UCSD-AML1 (cell line): ENCODE measurements around the gene CPLX4.
A peak's percentile ranks its signal among the peaks of the same experiment; 100 is the strongest.

Experiments
- DNase-seq: peaks from one replicate; lab custom pipeline; 2025; ENCODE audit not compliant: unreplicated experiment; lab: John Stamatoyannopoulos, UW

Gene CPLX4, protein sequence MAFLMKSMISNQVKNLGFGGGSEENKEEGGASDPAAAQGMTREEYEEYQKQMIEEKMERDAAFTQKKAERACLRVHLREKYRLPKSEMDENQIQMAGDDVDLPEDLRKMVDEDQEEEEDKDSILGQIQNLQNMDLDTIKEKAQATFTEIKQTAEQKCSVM

DNA sequence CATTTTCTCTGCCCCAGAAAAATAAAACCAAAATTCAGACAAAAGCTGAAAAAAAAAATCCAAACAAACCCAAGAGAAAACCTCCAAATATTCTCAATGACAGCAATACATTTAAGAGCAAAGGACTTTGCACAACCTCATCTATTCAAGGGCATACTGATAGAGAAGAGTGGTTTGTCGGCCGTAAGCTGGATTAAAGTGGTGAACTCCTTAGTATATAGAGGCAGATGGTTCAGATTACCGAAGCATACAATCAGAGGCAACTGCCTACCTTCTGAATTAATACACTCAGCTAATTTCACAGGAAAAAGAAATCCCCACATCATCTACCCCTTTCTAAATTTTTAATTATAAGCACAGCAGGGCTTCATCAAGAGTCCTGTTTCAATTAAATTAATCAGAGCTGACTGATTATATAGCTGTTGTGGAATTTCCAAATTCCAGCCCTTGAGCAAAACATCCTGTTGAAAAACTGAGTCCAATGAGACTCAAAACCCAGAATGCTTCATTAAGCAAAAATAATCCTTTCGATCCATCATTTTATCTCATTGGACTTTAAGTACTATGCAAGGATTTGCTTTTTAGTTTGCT lies at the start of gene CPLX4:
CPLX4 (minus strand) TSS at position 190 of the 591 bp plus-strand sequence; CDS start at position 3, 187 bp downstream.
- DNase-seq: no peak

DNA sequence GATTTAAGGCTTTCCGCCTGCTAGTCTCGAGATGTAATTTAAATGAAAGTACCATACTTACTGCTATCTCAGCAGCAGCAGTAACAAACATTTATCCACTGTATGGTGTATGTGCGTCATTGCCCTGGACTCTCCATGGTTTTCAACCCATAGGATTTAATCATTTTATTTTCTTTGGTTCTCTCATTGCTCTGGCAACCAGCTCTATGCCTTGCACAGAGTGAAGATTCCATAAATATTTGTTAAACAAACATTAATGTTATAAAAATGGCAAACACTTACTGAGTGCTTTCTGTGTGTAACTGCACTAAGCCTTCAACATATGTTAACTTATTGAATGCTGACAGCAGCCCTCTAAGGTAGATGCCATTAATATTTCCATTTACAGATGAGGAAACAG lies 41.9 kb upstream of the CPLX4 start:
- DNase-seq: no peak

DNA sequence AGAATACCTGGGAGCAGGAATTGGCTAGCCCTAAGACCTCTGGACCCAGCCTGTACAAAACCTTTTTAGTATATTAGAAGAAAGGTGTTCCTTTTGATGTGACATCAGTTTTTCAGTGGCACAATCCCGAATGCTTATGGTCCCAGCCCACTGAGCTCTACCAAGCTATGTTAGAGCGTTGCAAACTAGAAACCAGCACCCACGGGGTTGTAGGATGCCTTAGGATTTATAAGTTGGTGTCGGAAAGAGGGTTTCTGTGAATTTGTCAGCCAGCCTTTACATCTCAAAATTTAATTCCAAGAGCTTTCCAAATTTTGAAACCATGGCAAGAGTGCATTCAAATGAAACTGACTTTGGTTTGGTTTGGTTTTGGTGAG lies 41.1 kb upstream of the CPLX4 start:
- DNase-seq: no peak

DNA sequence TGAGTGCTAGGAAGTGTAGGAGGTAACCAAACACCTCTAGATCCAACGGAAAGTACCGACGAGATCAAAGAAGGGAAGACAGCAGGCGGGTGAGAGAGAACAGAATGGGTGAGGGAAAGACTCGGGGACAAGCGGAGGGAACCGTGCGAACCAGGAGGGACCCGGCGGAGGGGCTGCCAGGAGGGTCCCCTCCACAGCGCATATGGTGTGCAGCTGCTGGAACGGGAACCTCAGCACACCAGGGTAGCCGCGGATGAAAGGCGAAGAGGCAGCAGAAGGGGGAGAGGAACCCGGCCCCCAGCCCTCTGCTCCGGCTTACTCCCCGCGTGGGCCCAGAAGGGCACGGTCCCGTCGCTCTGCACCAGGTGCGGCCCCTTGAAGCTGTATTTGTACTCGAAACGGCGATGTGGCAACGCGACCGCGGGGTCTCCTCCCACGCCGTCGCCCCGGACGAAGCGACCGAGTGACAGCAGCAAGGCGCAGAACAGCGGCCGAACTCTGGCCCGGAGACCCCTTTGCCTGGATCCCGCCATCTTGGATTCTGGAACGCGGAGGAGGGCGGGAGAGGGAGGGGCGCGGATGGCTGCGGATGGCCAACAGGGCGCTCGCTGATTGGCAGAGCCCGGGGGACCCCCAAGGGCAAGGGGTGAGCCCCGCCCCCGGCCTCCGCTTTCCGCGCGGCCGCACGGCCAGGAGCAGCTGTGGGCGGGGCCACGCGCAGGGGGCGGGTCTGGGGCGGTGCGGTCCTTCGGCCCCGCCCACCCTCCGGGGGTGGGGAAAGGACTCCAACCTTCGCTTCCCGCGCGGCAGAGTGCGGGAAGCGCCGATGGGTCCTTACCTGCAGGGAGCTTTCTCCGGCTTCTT lies 40.5 kb upstream of the CPLX4 start, which contains the start of gene LMAN1:
LMAN1 (minus strand) TSS at position 554 of the 864 bp plus-strand sequence; CDS start at position 533, 21 bp downstream.
- DNase-seq: peak; percentile 97

DNA sequence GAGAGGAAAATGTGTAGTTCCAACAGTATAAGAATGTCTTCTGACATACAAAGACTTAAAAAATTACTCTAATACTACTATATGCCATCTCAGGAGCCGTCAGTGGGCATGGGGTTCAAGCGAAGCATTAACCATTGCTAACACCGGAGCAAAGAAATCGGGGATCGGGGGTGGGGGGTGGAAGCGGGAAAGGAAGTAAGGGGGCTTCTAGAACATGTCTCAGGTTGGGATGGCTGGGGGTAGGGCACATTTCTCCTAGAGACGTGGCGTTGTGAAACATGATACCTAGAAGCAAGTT lies 39.9 kb upstream of the CPLX4 start:
- DNase-seq: no peak

DNA sequence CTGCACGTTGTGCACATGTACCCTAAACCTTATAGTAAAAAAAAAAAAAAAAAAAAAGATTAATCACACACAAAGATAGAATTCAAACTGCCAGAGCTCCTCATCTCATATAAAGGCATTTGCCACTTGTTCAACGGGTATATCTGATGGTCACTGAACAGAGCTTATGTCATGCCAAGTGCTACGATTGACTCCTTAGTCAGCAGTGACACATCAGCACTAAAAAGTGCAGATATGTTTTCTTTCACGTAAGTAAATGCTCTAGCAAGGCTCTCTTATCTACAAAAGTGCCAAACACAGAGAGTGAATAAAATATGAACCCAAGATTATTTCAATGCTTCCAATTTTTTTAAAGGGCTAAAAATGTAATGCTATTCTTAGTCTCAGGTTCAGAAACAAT lies 39.5 kb upstream of the CPLX4 start:
- no peak for DNase-seq

DNA sequence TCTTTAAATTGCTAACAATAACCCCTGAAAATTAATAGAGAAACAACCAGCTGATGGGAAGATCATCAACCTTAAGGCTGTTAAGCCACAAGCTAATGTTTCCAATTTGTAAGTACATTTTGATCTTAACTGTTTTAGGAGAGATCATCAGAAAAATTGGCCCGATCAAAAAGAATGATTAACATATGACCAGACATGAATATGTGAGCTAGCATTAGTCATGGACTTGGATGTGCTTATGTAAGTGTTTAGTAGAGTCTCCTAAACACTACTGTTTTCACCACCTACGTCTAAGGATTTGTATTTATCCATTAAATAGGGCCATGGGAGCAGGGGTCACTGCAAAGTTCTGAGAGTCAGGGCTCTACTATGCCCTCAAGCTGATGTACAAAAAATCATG lies 36.3 kb upstream of the CPLX4 start:
- DNase-seq: no peak

DNA sequence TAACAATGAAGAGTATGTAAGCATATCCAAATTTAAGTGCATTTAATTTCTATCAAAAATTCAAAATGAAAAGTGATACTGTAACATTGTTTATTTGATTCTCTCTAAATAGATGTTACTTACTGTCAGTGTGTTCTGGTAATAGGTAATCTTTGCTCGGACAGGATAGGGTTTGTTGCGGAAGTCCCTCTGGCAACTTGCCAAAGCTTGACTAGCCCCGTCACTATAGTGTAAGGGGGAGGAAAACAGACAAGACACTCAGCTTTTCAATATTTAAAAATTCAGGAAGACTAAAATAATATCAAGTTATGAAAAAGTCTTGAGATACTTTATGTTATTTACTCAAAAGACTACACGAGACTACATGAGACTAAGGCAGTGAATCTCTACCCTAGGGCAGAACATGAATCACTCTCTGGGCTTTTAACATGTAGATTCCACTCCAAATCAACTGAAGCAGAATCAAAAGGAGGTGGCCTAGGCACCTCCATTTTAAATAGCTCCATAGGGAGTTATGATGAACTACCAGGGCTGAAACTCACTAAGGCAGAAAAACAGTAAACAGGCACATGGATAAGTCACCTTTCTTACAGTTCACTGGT lies 34.7 kb upstream of the CPLX4 start:
- DNase-seq: no peak

DNA sequence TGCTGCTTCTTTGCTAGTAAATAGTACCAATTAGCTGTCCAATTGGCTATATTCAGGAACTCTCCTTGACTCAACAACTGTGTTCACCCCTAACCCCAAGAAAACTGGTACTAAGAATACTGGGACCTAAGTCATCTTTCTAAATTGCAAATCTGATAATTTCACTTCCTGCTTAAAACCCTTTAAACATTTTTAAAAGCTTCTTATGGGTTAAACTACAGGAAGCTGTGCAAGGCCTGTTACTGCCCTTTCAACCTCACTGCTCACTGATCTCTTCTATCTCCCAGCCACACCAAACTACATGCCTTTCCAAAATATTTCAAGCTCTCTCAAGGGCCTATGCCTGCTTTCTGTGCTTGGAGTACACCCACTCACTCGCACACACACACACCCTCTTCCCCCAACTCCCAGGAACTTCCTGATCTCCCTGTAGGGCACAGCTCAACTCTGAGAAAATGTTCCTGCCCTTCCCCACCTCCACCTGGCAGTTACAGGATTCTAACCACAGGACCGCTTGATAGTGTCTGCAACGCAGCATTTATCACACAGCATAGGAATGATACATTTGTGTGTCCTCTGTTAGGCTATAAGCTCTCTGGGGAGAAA lies 33.9 kb upstream of the CPLX4 start:
- DNase-seq: no peak

DNA sequence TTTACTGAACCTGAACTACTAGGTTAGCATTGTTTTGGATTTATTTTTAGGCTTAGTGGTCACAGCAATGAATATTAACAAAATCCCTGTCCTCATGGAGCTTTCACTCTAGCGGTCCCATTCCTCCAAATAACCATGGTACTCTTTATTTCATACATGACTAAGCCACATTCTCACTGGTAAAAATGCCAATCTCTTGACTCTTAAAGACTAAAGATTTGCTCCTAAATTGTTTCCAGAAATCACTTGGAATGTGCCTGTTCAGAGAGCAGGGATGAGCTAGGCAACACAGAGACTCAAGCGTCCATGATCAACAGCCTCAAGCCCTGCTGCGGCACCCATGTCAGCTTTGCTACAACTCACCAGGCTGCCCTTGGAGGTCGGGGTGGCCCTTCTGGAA lies 27.1 kb upstream of the CPLX4 start:
- DNase-seq: no peak

DNA sequence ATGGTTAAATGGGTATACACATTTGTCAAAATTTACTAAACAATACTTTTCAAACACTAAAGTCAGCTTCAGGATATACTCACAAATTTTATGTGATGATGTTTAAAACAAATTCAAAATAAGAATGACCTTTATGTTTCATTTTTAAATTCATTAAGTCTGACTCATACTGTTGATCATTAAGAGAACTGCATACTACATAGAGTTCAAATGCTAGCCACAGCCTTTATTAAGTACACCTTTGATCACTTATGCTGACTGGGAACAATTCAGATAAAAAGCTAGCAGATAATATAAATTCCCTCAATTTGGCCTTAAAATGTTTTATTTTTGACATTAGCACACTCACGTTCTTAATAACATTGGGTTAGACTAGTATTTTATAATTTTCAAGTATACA lies 26.5 kb upstream of the CPLX4 start:
- DNase-seq: no peak

DNA sequence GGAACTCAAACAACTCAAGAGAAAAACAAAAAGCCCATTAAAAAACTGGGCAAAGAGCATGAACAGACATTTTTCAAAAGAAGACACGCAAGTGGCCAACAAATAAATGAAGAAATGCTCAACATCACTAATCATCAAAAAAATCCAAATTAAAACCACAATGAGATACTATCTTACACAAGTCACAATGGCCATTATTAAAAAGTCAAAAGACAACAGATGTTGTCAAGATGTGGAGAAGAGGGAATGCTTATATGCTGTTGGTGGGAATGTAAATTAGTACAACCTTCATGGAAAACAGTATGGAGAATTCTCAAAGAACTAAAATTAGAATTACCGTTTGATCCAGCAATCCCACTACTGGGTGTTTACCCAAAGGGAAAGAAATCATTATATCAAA lies 25.5 kb upstream of the CPLX4 start:
- no peak for DNase-seq

DNA sequence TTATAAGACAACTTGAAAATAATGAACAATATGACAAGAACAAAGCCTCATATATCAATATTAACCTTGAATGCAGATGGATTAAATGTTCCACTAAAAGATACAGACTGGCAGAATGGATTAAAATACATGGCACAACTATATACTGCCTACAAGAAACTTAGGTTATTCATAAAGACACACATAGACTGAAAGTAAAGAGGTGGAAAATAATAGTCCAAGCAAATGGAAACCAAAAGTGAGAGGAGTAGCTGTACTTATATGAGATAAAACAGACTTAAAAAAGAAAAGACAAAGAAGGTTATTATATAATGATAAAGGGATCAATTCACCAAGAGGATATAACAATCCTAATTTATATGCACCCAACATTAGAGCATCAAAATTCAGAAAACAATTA lies 22.4 kb upstream of the CPLX4 start:
- no peak for DNase-seq

DNA sequence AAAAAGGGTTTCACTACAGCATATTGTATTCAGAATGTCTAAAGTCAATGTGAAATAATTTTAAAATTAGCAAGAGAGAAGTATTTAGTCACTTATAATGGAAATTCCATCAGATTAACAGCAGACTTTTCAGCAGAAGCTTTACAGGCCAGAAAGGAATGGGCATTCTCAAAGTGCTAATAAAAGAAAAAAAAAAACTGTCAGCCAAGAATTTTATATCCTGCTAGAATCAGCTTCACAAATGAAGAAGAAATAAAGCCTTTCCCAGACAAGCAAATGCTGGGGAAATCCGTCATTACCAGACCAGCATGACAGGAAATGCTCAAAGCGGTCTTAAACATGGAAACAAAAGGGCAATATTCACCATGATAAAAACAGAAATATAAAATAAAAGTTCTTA lies 21.9 kb upstream of the CPLX4 start:
- no peak for DNase-seq

DNA sequence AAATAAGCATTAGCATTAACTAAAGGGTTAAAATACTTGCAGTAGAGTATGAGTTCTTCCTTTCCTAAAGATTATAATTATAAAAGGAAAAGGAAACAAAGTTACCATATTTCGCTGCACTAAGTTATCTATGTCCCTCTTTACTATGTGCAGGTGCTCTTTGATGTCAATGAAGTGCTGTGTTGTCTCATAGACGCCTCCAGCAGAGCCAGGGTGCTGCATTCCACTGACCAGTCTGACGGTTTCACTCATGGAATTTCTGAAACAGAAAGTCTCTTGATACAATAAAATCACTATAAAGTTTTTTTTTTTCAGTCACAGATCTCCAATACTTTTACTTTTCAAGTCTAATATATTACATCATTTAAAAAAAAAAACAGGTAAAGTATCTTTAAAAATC lies 14.5 kb upstream of the CPLX4 start:
- DNase-seq: no peak

DNA sequence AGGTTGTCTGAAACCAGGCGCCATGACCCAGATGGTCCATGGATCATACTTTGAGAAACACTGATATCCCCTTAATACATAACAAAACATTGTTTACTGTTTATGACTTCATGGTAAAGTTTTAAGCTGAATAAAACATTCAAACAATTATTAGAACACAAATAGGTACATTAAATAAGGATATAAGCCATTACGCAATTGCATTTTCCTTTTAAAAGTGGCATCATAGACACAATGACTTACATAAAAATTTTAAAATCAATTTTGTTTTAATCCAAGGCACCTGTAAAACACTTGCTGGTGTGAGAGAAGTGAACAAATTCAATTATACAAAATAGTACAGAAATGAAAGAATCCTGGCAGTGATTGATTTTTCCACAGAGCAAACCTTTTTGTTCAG lies 10.2 kb upstream of the CPLX4 start:
- DNase-seq: no peak

DNA sequence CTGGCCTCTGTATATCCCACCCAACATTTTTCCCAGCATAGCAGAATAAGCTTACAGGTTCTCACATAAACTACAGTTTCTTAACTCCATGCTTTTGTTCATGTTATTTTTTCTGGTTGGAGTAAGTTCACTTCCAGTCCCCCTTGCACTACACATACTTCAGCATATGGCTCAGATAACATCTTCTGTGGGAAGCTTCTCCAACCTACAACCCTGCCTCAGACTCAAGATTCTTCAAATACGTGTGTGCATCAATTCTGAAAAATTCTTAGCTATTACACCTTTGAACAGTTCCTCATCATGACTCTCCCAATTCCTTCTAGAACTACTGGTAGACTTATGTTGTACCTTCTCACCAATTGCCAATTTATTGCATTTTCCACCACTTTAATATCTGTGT lies 7.5 kb upstream of the CPLX4 start:
- DNase-seq: no peak

DNA sequence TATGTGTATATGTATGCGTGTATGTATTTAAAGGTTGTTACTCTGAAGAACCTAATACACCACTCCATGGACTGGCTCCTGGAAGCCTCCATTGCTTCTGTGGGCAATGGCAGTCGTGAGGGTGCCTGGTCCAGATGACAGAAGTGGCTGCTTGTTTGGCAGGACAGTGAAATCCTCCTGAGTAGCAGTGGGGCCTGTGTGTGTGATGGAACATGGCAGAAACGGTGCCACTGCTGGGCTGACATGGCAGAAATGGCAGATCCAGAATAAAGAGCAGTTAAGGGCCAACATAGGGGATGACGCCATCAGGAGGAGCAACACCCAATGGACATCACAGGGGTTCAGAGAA lies 6.1 kb upstream of the CPLX4 start:
- no peak for DNase-seq

DNA sequence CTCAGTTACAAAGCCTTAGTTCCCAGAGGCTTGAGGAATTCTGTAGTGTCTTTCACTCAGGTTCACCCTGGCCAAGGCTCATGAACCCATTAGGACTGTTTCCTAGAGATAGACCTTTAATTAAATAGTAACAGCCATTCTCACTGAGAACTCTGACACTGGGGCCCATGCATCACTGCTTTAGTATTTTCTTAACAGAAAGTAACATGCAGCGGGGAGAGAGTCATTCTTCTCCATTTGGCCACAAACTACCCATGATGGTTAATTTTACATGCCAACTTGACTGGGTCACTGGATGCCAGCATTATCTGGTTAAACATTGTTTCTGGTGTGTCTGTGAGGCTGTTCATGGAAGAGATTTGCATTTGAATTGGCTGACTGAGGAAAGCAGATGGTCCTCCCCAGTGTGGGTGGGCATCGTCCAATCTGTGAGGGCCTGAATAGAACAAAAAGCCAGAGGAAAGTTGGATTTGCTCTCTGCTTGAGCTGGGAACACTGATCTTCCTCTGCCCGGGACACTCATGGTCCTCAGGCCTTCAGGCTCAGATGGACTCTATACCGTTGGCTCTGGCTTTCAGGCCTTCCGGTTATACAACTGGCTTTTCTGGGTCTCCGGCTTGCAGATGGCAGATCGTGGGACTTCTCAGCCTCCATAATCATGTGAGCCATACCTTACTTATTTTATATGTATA lies 5.6 kb upstream of the CPLX4 start:
- no peak for DNase-seq

DNA sequence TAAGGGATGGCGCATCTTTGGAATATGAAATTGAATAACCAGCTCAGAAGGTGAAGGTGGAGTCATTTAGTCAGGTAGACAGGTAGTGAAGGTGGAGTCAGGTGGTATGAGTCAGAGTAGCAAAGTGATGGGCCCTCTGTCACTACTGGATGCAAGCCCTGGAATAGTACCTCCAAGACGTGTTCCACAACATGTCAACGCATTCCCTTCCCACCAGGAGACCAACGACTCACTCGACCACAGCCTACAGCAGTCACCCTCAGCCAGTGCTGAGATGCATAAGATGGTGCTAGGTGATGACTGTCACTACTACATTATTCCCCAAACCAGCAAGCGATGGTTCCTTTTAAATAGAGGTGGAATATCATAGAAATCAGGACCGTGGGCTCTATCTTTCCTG lies 6.8 kb downstream of the CPLX4 start:
- DNase-seq: no peak

DNA sequence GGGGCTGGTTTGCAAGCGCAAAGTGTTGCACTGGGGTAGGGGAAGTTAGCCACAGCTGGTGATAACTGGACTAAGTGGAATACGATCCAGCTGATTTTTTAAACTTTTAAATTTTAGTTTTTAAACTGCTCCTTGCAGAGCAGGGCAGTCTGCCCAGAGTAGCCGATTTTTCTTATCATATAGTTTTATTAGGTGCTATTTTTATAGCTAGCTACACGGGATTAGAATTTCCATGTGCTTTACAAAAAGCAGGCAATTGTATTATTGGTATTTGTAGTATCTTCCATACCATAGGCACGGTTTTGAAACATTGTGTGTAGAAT lies 9.6 kb downstream of the CPLX4 start:
- no peak for DNase-seq
